GM19099 (cell line): ENCODE data around the gene NBPF1.

Experiments
- POLR2A ChIP-seq: IDR thresholded peaks from 3 replicates; pipeline ENCODE4 v1.6.1; 2011; ENCODE audit warnings: low read depth; ENCODE audit not compliant: insufficient read length; ENCODE audit errors: extremely low read depth

Gene NBPF1

GRCh38 chr1:16613185-16614147 is at the start of gene NBPF1:
TSS of gene NBPF1 (minus strand) at chr1:16613564.
- TF ChIP-seq POLR2A = no peak

GRCh38 chr1:16644482-16645270 is 31.3 kb upstream of the NBPF1 start:
- peak; percentile 95 for TF ChIP-seq POLR2A

- TF ChIP-seq POLR2A = no peak
These were observed 30.8 kb upstream of the NBPF1 start for GRCh38 chr1:16644193-16644481.

- TF ChIP-seq POLR2A = no peak
These were observed 18.1 kb upstream of the NBPF1 start for GRCh38 chr1:16631248-16632043.

- no peak for TF ChIP-seq POLR2A
These were observed 17.4 kb upstream of the NBPF1 start for GRCh38 chr1:16630661-16631247.

GRCh38 chr1:16628361-16629111 is 15.2 kb upstream of the NBPF1 start:
- no peak for TF ChIP-seq POLR2A

- TF ChIP-seq POLR2A = no peak
These were observed 12.4 kb upstream of the NBPF1 start for GRCh38 chr1:16625497-16626408.

- TF ChIP-seq POLR2A = no peak
These were observed 7.9 kb upstream of the NBPF1 start for GRCh38 chr1:16621300-16621658.

GRCh38 chr1:16618719-16619118 is 5.4 kb upstream of the NBPF1 start:
- TF ChIP-seq POLR2A = no peak

- no peak for TF ChIP-seq POLR2A
These were observed 4.6 kb upstream of the NBPF1 start for GRCh38 chr1:16617778-16618580.

GRCh38 chr1:16617114-16617631 is 3.8 kb upstream of the NBPF1 start:
- no peak for TF ChIP-seq POLR2A
